Fibroblast of the aortic adventitia (primary cell): ENCODE results near the gene FAM120C. TPM values are rescaled to one million over a fixed set of nuclear protein-coding genes. Genes with fewer than 3 reads are reported as not detected.
A peak's percentile ranks its signal among the peaks of the same experiment; 100 is the strongest.

ENCODE experiments used
- DNase-seq: peaks from one replicate; pipeline ENCODE4 v3.0.0-alpha.2; 2010; ENCODE audit warnings: low read depth
- H3K4me3 ChIP-seq: 2 replicates; pipeline ENCODE4 v1.5.1; 2011; ENCODE audit warnings: low read depth, mild to moderate bottlenecking, control low read depth, low read length, moderate library complexity
- total RNA-seq: library from RNA; depleted of rRNA; stranded (reverse); fragments of >200 nt; gene quantifications from 2 replicates; pipeline ENCODE4 v1.2.3, GENCODE V29; 2012; ENCODE audit warnings: low replicate concordance
- TF ChIP-seq, protein P1 (sequence below): IDR thresholded peaks from 2 replicates; pipeline ENCODE4 v1.5.1; 2011; ENCODE audit warnings: mild to moderate bottlenecking, low read length, control low read depth, inconsistent platforms; ENCODE audit not compliant: insufficient read depth

The FAM120C gene
- total RNA-seq, 1 donor, result 10.5 TPM

DNA sequence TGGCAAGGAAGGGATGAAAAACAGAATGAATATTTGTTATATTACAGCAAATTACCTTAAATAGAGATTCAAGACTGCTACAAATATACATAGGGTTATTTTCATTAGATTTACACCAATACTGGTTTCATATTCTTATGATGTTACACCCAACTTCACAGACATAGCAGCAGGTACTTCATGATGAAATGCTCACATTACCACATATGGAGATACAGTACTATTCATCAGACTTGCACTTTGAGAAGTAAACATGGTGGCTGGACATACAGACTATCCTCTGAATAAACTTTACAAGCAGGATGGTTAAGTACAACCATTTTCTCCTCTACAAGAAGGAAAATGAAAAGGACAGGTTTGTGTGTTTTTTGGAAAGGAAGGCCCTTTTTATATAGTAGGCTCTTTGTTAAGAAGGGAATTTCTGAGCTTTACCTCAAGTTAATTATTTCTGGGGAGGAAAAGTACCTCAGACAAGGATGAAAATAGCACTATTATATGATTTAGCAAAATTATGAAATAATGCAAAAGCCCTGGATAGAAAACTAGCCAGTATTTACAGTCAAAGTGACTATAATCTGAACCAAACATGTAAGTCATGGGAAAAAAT is 12.0 kb upstream of the FAM120C start:
- no peak for DNase-seq
- H3K4me3 ChIP-seq, result no peak overlapping the region

DNA sequence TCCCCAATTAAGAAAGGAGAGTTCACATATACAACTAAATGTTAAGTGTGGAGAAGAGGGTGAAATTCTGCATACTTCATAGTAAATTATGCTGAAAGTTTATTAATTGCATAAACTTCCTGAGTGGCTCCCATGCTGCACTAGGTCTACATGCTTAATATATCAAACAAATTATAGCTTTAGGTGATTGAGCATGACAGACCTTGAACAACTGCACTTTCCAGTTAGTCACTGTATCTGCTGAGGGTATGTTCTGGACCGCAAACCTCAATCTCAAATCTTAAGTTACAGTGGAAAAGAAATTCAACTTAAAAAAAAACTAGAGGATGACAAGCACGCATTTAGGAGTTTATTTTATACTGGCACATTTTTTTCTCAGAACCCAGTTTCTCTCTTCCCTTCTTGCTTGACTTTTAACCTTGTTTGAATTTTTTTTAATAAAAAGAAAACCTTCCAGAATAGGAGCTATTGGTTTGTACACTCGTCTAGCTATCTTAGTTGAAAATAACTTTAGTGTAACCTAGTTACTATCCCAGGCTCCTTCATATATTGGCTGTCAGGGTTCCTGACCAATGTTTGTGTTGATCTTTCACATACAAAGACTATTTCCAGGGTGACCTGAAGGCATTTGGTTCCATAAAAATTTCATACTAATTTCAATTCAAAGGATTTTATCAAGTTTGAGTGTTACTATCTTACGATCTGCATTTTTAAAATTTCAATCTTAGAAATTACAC is 10.2 kb upstream of the FAM120C start:
- no peak overlapping the region for H3K4me3 ChIP-seq
- DNase-seq, result no peak
- TF ChIP-seq, protein P1, sequence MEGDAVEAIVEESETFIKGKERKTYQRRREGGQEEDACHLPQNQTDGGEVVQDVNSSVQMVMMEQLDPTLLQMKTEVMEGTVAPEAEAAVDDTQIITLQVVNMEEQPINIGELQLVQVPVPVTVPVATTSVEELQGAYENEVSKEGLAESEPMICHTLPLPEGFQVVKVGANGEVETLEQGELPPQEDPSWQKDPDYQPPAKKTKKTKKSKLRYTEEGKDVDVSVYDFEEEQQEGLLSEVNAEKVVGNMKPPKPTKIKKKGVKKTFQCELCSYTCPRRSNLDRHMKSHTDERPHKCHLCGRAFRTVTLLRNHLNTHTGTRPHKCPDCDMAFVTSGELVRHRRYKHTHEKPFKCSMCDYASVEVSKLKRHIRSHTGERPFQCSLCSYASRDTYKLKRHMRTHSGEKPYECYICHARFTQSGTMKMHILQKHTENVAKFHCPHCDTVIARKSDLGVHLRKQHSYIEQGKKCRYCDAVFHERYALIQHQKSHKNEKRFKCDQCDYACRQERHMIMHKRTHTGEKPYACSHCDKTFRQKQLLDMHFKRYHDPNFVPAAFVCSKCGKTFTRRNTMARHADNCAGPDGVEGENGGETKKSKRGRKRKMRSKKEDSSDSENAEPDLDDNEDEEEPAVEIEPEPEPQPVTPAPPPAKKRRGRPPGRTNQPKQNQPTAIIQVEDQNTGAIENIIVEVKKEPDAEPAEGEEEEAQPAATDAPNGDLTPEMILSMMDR, result no peak

More for the DNA sequence above, 12.0 kb upstream of the FAM120C start:
- TF ChIP-seq, protein P1, result no peak

DNA sequence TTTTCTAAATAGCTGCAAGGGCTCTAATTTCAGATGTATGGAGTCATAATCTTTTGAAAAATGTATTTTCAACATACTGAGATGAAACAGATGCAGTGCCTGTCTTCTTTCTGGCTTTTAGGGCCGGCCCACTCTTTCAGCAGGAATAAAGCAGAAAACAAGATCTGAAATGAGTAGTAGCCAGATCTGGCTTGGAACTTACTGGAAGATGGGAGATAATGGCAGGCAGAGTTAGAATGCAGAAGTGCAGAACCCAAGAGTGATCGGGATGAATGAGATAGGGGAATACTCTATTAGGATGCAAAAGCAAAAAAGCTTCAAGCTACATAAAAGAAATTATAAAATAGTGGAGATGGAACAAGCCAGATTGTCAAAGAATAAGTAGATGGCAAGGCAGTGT is 1.4 kb upstream of the FAM120C start:
- DNase-seq, result no peak
- no peak overlapping the region for H3K4me3 ChIP-seq
- TF ChIP-seq, protein P1, result no peak

DNA sequence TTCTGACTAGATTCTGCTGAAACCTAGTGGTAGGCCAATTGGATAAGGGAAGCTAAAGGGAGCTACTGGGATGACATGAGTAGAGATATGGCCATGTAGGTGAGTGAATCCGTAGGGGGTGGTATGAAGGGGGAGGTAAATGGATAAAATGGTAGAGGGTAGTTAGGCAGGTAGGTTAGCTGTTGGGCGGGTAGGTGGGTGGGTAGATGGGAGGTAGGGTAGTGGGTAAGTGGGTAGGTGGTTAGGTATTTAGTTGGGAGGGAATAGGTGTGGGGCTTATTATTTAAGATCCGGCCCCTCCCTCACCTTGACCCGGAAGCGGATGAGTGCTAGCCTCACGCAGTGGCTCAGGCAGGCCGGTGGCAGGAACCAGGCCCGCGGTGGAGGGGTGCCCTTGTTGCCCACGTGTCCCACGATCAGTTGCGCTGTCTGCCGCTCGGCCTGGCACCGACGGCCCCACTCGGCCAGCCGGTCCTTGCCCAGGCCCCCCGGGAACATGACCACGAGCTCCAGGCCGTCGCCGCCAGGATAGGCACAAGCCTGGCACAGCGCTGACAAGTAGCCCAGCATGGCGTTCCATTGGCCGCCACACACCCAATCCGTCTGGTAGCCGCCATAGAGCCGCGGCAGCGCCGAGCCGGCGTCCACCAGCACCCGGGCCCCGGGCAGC is 725 bp downstream of the FAM120C start:
- peak overlapping the region; percentile 71 for H3K4me3 ChIP-seq
- peak; percentile 12 for DNase-seq
- TF ChIP-seq, protein P1, result no peak

DNA sequence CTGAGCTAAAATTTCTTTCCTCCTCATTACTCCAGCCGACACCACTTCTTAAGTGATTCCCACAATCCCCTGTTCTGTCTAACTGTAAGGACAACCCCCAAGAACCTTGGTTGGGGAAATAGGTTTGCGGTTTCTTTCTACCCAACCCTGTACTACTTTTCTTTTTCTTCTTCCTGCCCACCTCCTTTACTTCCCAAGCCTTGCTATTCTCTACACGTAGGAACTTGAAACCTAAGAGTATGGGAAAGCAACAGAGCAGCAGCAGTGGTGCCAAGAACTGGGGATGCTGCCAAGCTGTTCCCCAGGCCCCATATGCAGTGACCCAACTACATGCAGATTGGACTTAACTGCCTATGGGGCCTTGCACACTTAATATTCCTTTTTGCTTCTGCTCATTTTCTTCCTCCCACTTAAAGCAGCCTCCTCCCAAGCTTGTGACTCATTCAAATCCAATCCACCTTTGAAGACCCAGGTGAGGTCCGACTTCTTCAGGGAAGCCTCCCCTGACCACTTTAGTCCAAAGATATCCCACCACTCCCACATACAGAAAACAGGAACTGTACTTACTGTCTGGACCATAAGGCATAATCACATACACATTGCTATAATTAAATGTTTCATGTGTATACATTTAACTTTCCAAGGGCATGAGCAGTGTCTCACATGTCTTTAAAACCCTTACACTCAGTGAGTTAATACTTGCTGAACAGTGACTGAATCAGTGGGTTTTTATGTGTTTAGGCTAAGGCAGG is 1.7 kb downstream of the FAM120C start:
- DNase-seq, result peak; percentile 34
- H3K4me3 ChIP-seq, result peak overlapping the region; percentile 71
- TF ChIP-seq, protein P1, result no peak

DNA sequence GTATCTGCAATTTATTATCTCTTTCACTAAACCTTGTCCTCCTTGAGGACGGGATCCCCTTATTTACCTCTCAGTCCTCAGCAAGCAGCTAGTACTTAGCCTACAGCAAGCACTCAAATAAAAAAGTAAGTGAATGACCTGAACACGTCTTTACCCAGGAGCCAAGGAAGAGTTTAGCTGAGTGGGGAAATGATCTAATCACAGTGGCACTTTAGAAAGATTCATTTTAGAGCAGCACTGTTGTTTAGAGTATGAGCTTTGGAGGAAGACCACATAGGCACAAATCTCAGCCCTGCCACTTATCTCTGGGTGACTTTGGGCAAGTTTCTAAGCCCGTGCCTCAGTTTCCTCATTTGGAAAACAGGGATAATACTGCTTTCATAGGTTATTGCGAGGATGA is 2.7 kb downstream of the FAM120C start:
- H3K4me3 ChIP-seq, result peak overlapping the region; percentile 71
- TF ChIP-seq, protein P1, result no peak
- DNase-seq, result peak; percentile 19
